GM21529 (cell line): ENCODE data around the gene POLL.

Experiments used
- ATAC-seq: cut with Tn5 transposase; IDR thresholded peaks from one replicate; pipeline ENCODE4 v1.9.1; 2021; ENCODE audit not compliant: unreplicated experiment

Gene POLL

DNA sequence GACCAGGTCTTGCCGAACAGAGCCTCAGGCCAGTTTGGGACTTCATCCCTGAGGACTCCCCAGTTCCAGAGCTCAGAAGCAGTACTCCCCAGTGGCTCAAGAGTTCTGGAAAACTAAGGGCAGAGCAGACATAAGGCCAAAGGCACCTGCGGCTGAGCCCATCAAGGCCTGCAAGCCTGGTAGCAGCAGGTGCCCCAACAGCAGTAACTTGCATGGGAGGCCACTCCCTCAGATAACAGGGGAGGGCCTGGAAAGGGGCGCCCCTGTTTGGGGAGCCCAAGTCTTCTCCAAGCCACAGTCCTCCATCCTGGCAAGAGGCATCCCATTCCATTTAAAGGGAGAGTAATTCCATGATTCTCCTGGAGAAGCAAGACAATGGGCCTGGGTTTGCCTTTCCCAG is 13.0 kb downstream of the POLL start:
- no peak for ATAC-seq

DNA sequence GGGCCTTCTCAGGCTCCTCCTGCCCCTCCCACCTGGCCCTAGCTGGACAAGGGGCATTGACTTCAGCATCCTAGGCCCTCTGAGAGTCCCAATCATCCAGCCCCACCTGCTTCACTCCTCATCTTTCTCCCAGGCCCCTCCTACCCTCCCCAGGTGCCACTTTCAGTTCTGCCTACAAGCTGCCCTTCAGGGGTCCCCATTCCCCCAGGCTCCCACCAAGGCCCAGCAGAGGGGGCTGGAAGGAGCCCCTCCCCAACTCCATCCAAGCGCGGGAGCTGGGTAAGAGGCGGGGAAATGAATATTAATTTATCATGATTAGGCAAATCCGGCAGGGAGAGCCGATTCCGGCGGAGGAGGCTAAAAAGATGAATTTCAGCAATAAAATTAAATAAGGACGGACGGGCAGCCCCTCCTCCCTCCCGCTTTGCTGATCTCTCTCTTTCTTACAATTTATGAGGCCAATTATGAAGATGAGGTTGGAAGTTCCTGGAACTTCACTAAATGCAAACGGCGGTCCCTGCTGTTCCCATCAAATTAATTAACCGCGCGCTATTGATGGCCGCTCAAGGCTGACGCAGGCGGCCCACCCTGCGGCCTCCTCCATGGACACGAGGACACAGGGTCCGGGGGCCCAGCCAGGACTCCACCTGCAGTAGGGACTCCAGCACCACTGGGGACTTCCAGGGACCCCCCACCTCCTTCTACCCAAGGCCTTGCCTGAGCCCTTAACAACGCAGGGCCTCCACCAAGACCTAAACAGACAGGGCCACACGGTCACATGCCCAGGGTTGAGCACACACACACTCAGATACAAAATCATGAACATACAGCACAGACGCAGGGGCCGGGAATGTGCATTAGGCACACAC is 13.9 kb downstream of the POLL start:
- ATAC-seq, result no peak

DNA sequence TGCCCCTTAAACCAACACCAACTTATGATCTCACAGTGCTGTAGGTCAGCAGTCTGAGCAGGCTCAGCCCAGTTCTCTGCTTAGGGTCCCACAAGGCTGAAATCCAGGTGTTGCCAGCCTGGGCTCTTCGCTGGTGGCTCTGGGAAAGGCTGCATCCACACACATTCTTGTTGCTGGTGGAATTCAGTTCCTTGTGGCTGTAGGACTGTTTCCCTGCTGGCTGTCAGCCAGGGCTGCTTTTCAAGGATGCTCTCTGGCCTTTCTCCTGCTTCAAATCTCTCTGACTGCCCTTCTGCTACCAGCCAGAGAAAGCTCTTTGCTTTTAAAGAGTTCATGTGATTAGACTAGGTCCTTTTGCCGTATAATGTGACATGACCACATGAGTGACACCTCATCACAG is 15.3 kb downstream of the POLL start:
- ATAC-seq, result no peak

DNA sequence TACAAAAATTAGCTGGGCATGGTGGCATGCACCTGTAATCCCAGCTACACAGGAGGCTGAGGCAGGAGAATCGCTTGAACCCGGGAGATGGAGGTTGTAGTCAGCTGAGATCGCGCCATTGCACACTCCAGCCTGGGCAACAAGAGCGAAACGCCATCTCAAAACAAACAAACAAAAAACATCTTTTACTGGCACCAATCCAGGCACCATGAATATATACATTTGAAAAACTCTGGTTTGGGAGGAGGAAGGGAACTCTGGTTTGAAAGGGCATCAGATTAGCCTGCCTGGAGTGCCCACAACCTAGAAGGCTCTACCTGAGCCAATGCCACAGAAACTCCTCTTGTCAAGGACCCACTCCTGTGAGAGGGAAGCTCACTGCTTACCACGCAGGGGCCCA is 15.9 kb downstream of the POLL start:
- no peak for ATAC-seq

DNA sequence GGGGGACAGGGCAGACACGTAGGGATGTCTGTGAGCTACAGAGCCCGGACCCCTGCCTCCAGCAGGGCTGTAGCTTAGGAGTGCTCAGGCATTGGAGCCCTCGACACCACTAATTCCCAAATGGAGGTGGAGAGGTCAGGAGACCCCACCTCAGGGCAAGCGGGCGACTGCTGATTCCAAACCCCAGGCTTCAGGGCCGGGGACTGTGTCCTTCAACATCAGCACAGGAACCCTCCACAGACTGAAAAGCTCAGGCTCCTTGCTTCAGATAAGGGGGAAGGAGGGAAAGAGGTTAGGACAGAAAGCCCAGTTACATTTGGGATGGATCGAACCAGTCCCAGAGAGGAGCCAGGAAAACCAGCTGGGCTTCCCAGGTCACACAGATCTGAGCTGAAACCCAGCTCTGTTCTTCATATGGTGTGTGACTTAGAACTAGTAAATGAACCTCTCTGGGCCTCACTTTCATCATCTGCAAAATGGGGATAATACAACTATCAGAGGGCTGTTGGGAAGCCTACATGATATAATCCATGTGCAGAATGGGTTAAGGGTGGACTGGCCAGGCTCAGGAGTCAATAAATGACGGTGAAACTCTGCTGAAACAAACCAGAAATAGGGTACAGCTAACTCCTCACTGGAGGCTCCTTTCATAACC is 16.7 kb downstream of the POLL start:
- ATAC-seq, result no peak

DNA sequence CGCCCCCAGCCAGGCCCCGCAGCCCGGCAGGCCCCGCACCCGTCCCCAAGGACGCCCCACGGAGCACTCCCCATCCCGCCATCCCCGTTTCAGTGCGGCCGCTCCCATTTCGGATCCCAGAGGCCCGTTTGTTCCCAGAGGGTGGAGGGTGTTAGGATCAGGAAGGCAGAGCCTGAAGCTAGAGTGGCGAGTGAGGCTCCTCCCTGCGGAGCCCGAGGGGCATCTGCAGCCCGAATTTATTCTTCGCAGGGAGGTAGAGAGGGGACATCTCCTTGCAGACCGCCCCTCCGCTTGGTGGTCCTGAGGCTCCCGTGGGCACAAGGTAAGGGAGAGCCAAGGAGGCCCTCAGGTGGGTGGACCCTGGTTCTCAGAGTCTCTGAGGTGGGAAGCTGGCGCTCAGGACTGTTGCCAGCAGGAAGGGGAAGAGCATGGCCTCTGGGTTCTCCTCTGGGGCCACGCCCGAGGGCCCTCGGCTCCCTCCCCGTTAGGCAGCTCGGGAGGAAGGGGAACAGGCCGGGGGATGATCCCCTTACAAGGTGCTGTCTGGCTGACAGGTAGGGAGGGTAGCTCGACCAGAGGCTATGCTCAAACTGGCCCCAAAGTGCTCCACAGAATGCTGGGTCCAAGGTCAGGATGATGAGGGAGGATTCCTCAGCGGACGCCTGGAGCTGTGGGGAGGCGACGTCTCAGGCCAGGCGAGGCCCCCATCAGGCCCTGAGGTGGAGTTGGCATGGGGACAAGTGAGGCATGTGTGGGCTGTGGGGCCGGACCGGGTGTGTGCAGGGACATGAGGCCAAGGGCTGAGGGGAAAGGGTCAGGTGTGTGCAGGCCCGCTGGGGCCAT is 17.4 kb downstream of the POLL start:
- peak; percentile 21 for ATAC-seq

DNA sequence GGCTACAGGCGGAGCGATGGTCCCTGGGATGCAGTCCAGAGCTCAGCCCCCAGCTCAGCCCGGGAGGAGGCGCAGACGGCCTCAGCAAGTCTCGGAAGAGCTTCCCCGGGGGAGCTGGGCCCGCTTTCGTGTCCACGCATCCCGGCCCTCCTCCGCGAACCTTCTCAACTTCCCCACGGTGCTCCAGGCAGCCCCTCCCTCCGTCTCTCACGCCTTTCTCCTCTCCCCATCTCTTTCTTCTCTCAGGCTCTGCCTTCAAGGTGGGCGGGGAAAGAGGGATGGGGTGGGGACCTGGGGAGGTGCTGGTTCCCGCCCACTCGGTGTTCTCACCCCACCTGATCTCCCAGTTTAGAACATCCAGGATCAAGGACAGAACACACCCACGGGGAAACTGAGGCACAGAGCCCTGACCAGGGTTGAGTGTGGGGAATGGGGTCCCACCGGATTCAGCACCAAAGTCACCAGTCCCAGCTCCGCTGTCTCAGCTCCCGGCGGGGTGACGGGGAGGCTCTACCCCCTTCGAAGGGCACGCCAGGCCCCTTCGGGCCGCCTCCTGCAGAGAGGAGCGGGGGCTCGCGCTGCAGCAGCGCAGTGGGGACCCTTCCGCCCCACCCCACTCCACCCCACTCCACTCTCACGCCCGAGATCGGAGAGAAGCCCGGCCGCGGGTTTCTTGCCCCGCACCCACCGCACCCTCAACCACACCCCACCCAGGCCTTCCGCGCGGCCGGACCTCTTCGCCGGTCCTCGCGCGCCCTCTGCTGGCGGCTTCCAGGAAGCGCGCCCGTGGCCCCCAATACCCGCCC is 18.2 kb downstream of the POLL start:
- ATAC-seq, result peak; percentile 72

DNA sequence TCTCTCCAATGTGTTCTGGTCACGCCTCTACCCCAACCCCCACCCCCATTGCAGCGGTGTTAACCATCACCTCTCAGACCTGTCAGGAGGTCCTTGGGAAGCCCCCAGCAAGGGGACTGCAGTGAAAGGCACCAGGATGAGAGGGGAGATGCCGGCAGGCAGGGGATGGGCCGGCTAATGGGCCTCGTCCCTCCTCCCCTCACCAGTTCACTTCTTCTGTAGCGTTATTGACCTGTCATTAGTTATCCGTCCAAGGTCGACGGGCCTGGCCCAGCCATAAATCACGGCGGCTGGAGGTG is 18.8 kb downstream of the POLL start:
- no peak for ATAC-seq

DNA sequence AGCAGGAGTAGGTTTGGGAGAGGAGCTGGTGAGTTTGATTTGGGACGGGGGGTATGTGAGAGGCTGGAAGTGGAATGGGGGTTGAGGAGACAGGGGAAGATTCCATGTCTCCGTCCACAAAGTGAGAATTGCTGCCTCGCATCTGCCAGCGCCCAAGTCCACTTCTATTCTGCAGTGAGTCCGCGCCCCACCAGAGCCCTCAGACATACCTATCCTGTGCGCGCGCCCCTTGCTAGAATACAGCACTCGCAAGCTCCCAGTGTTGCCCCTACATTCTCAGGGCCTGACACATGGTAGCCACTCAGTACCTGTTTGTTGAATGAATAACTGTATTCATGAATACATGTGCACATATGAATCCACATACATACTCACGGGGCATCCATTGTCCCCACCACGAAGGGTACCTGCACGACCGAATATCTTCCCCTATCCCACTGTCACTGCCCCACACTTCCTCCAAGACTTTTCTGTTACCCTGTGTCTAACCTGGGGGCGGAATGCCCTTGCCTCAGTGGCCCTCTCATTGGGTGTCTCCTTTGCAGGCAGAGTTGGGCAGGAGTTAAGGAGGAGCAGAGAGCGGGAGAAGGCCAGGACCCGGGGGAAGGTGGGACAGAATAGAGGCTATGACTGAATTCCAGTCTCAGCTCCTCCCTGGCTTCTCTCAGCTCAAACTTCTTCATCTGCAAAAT is 19.9 kb downstream of the POLL start:
- ATAC-seq, result no peak

DNA sequence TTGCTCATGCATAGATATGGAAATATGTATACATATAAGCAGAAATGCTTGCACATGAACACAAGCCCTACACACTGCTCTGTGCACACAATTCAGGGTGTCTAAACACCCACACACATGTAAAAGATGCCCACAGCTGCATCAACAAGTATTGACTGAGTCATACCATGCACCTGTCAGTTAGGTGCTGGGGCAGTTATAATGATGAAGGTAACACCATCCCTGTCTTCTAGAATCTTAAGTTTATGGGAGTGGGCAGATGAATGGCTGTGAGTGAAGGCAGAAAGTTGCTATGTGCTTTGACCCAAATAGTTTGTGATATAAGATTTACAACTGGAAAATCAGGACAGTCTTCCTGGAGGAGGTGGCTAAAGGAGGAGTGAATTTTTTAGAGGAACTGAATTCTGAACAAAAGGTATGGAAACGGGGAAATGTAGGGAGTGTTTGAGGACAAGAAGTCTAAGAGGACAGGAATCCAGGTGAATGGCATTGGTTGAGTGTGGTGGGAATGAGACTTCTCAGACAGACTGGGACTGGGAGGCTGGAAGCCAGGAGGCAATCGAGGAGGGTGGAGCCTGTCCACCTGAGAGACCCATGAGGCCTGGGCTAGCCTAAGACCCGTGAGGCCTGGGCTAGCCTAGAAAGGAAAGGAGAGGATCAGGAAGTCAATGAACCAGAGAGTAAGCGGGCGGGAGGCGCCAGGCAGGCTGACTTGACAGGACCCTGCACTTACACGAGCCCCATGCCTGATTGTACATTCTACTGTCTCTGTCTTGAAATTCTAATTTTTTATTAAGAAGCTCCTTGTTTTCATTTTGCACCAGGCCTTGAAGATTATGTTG is 20.7 kb downstream of the POLL start:
- no peak for ATAC-seq

DNA sequence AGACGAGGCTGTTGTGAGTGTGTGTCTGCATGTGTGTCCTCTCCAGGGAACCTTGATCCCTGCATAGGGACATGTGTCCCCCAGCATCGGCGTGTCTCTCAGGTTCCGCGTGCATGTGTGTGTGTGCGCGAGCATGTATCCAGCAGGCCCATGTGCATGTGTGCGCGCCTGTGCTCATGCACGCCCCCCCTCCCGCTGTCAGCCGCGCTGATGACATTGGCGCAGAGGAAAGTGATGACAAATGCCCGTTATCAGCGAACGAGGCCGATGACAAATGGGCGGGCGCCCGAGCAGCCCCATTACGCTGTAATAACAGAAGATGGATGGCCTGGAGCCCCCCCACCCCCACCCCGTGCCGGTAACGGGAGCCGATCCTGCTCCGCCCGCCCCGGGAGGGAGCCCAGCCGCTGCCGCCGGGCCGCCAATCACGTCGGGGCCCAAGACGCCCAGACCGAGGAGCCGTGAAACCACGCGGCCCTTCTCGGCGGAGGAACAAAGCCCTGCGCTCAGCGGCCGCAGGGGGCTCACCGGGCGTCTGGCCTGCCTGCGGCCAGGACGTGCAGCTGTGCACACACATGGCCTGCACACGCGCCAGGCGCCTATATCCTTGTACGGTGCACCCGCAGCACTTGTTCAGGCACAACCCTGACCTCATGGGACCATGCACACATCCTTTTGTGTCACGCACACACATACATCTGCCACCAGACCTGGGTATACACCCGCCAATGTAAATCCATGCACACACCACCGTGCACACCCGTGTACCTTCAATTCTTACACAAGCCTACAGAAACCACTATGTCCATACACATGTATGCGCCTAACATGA is 21.5 kb downstream of the POLL start:
- ATAC-seq, result no peak

DNA sequence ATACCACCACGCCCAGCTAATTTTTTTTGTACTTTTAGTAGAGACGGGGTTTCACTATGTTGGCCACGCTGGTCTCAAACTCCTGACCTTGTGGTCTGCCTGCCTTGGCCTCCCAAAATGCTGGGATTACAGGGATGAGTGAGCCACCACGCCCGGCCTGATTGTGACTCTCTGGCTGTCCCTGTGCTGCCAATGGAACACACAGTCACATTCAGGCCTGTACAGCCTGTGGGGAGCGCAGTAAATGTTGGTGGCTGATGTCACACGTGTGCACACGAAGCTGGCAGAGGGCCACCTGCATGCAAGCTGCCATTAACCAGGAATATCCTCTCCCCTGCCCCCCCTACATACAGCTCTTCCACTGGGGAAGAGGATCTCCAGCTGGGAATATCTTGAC is 22.1 kb downstream of the POLL start:
- ATAC-seq, result no peak

DNA sequence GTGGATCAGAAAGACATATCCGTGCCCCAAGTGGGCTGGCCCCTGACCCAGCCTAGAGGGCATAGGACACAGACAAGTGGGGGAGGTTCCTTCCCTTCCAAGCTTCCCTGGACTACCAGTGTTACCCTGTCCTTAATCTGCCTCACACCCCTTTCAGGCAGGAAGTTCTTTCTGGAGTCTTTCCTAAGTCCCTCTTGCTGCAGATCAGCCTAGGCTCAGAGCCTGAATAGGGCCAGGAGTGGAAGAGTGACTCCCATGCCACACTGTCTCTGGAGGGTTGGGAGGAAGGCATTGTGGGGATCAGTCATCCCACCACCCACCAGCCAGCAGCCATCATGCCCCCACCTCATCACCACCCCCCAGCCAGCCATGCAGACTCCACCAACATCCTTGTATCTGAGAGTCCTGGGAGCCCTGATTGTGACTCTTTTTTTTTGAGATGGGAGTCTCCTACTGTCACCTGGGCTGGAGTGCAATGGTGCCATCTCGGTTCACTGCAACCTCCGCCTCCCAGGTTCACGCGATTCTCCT is 22.6 kb downstream of the POLL start:
- ATAC-seq, result no peak

DNA sequence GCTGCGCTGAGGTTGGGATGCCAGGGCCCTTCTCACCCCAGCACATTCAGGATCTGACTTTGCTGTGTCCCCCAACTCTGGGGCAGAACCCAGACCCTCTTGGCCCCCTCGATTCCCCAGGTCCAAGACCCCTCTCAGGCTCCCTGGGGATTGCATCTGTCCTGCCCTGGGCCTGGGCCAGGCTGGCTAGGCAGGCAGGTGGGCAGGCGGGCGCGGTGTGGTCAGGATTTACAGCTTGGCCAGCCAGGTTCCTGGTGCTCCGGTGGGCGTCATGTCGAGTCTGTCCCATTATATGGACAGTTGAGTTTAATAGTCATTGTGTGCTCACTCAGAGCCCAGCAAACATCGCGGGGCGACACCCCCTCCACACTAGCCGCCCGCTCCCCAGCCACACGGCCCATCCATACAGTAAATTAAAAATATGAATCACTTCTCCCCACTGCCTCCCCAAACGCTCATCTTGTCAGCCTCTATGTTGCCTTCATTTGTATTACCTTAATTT is 23.5 kb downstream of the POLL start:
- ATAC-seq, result no peak

DNA sequence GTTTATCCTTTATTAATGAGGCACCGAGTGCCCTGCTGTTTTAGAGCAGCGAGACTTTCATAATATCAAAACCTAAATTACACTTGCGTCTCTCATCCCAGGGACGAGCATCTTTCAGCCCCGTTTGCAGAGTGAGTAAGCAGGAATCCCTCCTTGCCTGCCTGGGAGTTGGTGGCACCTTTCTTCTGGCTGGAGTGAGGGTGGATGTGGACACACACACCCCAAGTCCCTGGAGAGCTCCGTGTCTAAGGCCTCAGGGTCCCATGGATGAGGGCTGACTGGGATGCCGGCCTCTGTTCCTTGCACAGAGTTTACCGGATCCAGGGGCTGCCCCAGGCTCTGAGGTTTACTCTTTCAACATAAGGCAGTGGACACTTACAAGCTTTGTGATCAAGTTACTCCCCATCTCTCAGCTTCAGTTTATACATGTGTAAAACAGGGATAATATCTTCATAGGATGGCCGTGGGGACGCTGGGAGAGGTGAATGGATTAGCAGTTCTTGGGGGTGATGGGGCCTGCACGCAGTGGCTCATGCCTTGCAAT is 24.5 kb downstream of the POLL start:
- ATAC-seq, result no peak

DNA sequence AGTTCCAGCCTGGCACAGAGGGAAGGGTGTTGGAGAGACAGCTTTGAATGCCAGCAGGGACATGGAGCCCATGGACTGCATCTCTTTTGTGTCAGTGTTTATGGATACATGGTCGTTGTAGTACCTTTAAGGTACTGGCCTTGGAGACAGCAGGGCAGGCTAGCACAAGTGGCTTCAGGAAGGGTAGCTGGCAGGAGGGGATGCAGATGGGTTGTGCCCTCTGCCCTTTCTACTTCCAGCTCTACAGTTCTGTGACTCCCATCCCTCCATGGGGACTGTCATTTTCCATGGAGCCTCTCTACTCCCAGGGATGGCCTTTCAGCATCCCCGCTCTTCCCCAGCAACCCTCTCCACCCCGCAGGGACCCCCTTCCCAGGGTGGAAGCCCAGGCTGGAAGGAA is 25.1 kb downstream of the POLL start:
- no peak for ATAC-seq

DNA sequence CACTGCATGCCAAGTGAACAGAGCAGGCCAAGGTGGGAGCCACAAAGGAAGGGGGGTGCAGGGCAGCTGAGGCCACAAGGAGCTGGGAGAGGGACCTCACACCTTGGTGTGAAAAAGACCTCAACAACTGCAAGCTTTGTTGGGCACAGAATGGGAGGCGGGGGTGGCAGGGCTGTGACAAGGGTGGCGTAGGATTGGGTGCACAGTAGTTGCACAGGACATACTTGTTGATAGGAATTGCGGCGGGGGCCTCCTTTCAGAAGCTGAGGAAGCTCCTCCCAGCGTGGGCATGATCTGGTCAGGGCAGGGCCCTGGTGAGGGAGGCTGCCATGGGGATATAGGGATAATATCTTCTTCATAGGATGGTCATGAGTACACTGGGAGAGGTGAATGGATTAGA is 25.8 kb downstream of the POLL start:
- ATAC-seq, result no peak
